CD14-positive monocyte (primary cell): Measurements from ENCODE around the gene RBFOX2. TPM values are rescaled to one million over a fixed set of nuclear protein-coding genes. Genes with fewer than 3 reads are reported as not detected.
"Not testable (repeated sequence)": the region's sequence is repeated elsewhere in the genome, so short reads cannot be mapped to it uniquely, and the experiment has no call there.

ENCODE experiments used
- DNase-seq, 3 donors: peaks; one replicate each; pipeline ENCODE4 v3.0.0-alpha.2; 2011 to 2022
- H2AFZ ChIP-seq: 2 replicates; pipeline ENCODE4 v1.6.0; 2012; ENCODE audit warnings: mild to moderate bottlenecking, low read depth, low read length, inconsistent platforms; ENCODE audit not compliant: insufficient read depth, poor library complexity, severe bottlenecking
- H3K27ac ChIP-seq, 2 donors: 1 replicate in 1 of 2; 2 replicates in 1 of 2; pipeline ENCODE4 v1.5.1; 2012 to 2013; ENCODE audit warnings: low read length in 2 of 2, control low read depth in 1 of 2, inconsistent platforms in 1 of 2, low read depth in 1 of 2, mild to moderate bottlenecking in 1 of 2
- H3K27me3 ChIP-seq, 2 donors: one replicate each; pipeline versions ENCODE4 v1.6.0 to v1.6.1; 2011 to 2013; ENCODE audit warnings: low read length in 2 of 2; ENCODE audit not compliant: control insufficient read depth in 2 of 2, insufficient read depth in 2 of 2
- H3K36me3 ChIP-seq, 2 donors: replicated peaks in 1 of 2; 1 replicate in 1 of 2; 2 replicates in 1 of 2; pipeline versions ENCODE4 v1.5.1 to v1.6.1; 2012 to 2013; ENCODE audit warnings: low read length in 2 of 2, control low read depth in 1 of 2, inconsistent platforms in 1 of 2, mild to moderate bottlenecking in 1 of 2; ENCODE audit not compliant: insufficient read depth in 2 of 2, control insufficient read depth in 1 of 2
- H3K4me1 ChIP-seq, 2 donors: 1 replicate in 1 of 2; 2 replicates in 1 of 2; pipeline versions ENCODE4 v1.5.1 to v1.6.1; 2012 to 2013; ENCODE audit warnings: low read length in 2 of 2, control low read depth in 1 of 2, inconsistent platforms in 1 of 2, mild to moderate bottlenecking in 1 of 2, moderate library complexity in 1 of 2; ENCODE audit not compliant: insufficient read depth in 2 of 2, control insufficient read depth in 1 of 2
- H3K4me2 ChIP-seq: replicated peaks from 2 replicates; pipeline ENCODE3; 2012; ENCODE audit warnings: low read length, moderate library complexity, mild to moderate bottlenecking; ENCODE audit not compliant: poor library complexity, severe bottlenecking; ENCODE audit errors: extremely low read depth
- H3K4me3 ChIP-seq, 3 experiments: fragments of 200-600 bp in 1 of 3; sonication (generic) in 1 of 3; replicated peaks in 1 of 3; 1 replicate in 2 of 3; 2 replicates in 1 of 3; pipeline ENCODE4 v1.5.1; 2011 to 2013; ENCODE audit warnings: low read length in 3 of 3, mild to moderate bottlenecking in 3 of 3, control low read depth in 2 of 3, low read depth in 2 of 3, inconsistent platforms in 1 of 3, moderate library complexity in 1 of 3
- H3K79me2 ChIP-seq: 2 replicates; pipeline ENCODE4 v1.6.0; 2012; ENCODE audit warnings: mild to moderate bottlenecking, control low read depth, inconsistent platforms, low read length, moderate library complexity; ENCODE audit not compliant: insufficient read depth
- H3K9ac ChIP-seq: 2 replicates; pipeline ENCODE4 v1.6.0; 2017; ENCODE audit warnings: low read length, mild to moderate bottlenecking; ENCODE audit not compliant: insufficient read depth, poor library complexity, severe bottlenecking
- H3K9me3 ChIP-seq, 2 donors: replicated peaks in 1 of 2; 1 replicate in 1 of 2; 2 replicates in 1 of 2; pipeline versions ENCODE4 v1.5.1 to v1.6.1; 2012 to 2013; ENCODE audit warnings: low read length in 2 of 2, control low read depth in 1 of 2; ENCODE audit not compliant: control insufficient read depth in 1 of 2, insufficient read depth in 1 of 2
- H4K20me1 ChIP-seq: 2 replicates; pipeline ENCODE4 v1.6.0; 2012; ENCODE audit warnings: mild to moderate bottlenecking, low read length, control low read depth, moderate library complexity; ENCODE audit not compliant: insufficient read depth
- H3K27ac Mint-ChIP-seq, 7 donors: one replicate each; pipeline ENCODE4 v1.8.0; 2020; ENCODE audit warnings: mild to moderate bottlenecking in 7 of 7, mixed read lengths in 7 of 7, moderate library complexity in 6 of 7, inconsistent platforms in 2 of 7
- H3K27me3 Mint-ChIP-seq, 3 donors: one replicate each; pipeline ENCODE4 v1.8.0; 2021 to 2022; ENCODE audit warnings: low read depth in 3 of 3, mild to moderate bottlenecking in 3 of 3, mixed read lengths in 3 of 3, moderate library complexity in 3 of 3, inconsistent platforms in 1 of 3
- H3K36me3 Mint-ChIP-seq, 2 donors: one replicate each; pipeline ENCODE4 v1.8.0; 2020; ENCODE audit warnings: mixed read lengths in 2 of 2, inconsistent platforms in 1 of 2, mild to moderate bottlenecking in 1 of 2
- H3K4me1 Mint-ChIP-seq: one replicate; pipeline ENCODE4 v1.8.0; 2020; ENCODE audit warnings: mild to moderate bottlenecking, mixed read lengths
- H3K4me3 Mint-ChIP-seq, 2 donors: one replicate each; pipeline ENCODE4 v1.8.0; 2020; ENCODE audit warnings: mild to moderate bottlenecking in 2 of 2, mixed read lengths in 2 of 2, moderate library complexity in 1 of 2
- H3K9me3 Mint-ChIP-seq, 7 donors: one replicate each; pipeline ENCODE4 v1.8.0; 2020 to 2022; ENCODE audit warnings: mixed read lengths in 7 of 7, mild to moderate bottlenecking in 6 of 7, moderate library complexity in 6 of 7, inconsistent platforms in 2 of 7
- CTCF ChIP-seq: fragments of 200-600 bp; IDR thresholded peaks from one replicate; pipeline ENCODE4 v1.8.0; 2022; ENCODE audit warnings: antibody characterized with exemption, mild to moderate bottlenecking
- WGBS: methylation state at CpG from one replicate; pipeline ENCODE4 v1.1.5; 2013; ENCODE audit warnings: missing lambda C conversion rate; ENCODE audit not compliant: insufficient coverage; 5-methylcytosine and 5-hydroxymethylcytosine counted together
- intact Hi-C, 2 donors: fragments of 100-400 bp; cut with micrococcal nuclease; formaldehyde crosslinking; loops; one replicate each; pipeline versions ENCODE4 v1.15.0 to v1.15.1; 2023
- polyA plus RNA-seq, 3 donors: library from polyadenylated mRNA; depleted of rRNA in 1 of 3; unstranded in 2 of 3; stranded (reverse) in 1 of 3; fragments of 300-500 nt in 2 of 3; fragments of >200 nt in 1 of 3; fragmentation: Illumina TruSeq in 2 of 3; gene quantifications; 1 replicate in 2 of 3; 2 replicates in 1 of 3; pipeline ENCODE4 v1.2.3, GENCODE V29; 2012 to 2021

RBFOX2 gene
- polyA plus RNA-seq, 3 donors, result not detected

- no peak overlapping the region for H3K4me2 ChIP-seq
- no peak for TF ChIP-seq CTCF
Observed at GRCh38 chr22:36049678-36049997, 21.0 kb upstream of the RBFOX2 start.

DNA sequence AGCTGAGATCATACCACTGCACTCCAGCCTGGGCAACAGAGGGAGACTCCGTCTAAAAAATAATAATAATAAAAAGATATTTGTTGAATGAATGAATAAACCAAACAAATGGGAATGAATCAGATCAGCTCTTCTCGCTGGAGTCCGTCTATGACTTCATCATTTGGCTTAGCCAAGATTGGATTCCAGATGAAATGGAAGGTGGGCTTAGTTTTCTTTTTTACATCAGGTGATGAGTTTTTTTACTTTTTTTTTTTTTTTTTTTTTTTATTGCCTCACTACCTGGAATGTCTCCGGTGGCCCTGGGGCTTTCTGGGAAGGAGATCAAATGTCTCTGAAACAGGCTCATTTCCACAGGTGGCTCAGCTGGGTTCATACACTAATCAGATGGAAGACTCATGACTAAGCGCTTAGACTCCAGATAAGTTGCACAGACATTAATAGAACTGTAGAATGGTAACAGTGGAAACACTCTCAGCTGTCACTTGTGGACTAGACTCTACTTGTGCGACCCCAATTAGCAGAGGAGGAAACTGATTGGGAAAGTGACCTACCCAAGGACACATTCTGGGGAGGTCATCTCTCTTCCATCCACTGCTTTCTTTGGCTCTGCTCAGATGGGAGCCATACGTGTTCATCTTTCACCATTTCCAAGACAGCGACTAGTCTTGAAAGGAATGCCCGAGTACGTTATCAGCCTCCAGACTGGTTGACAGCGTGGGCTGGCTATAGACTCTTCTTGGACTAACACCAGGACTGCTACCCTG is 20.5 kb upstream of the RBFOX2 start:
- Mint-ChIP-seq H3K9me3 (peaks cover 0 to 6% (median 1%) of the 10 kb centered on the region in 7 donors), H3K4me1 (no peaks in the 10 kb centered on the region), H3K36me3 (no peaks in the 10 kb centered on the region), H3K4me3 (peak overlapping the region in 1 of 2 donors; percentile 30), H3K27me3 (peaks cover 4 to 11% (median 11%) of the 10 kb centered on the region in 3 donors), H3K27ac (no peak overlapping the region)
- intact Hi-C loops, result no loop called here
- no peak for TF ChIP-seq CTCF
- no peak overlapping the region for H2AFZ ChIP-seq
- no peak overlapping the region for H3K27ac ChIP-seq
- no peaks in the 10 kb centered on the region for H4K20me1 ChIP-seq
- no peaks in the 10 kb centered on the region for H3K79me2 ChIP-seq
- no peak overlapping the region for H3K9ac ChIP-seq
- H3K4me1 ChIP-seq, result no peaks in the 10 kb centered on the region
- no peaks in the 10 kb centered on the region for H3K36me3 ChIP-seq
- H3K27me3 ChIP-seq, result no peaks in the 10 kb centered on the region
- no peak overlapping the region for H3K4me3 ChIP-seq
- no peak overlapping the region for H3K4me2 ChIP-seq
- 96% methylated on average over 5 of the region's 11 CpGs for WGBS
- no peak for DNase-seq
- no peaks in the 10 kb centered on the region for H3K9me3 ChIP-seq

More at GRCh38 chr22:36049678-36049997, 21.0 kb upstream of the RBFOX2 start:
- no peak for DNase-seq
- no peak overlapping the region for H3K27ac ChIP-seq
- H3K36me3 Mint-ChIP-seq, result no peaks in the 10 kb centered on the region
- no peaks in the 10 kb centered on the region for H3K4me1 ChIP-seq
- intact Hi-C loops, result no loop called here
- H3K27ac Mint-ChIP-seq, result no peak overlapping the region
- no peaks in the 10 kb centered on the region for H3K27me3 ChIP-seq
- no peaks in the 10 kb centered on the region for H3K4me1 Mint-ChIP-seq
- H3K79me2 ChIP-seq, result no peaks in the 10 kb centered on the region
- H3K4me3 Mint-ChIP-seq, result no peak overlapping the region
- no peaks in the 10 kb centered on the region for H3K36me3 ChIP-seq
- H4K20me1 ChIP-seq, result no peaks in the 10 kb centered on the region
- H3K9me3 ChIP-seq, result no peaks in the 10 kb centered on the region
- H3K9me3 Mint-ChIP-seq, result peaks cover 0 to 3% (median 1%) of the 10 kb centered on the region in 7 donors
- peaks cover 4 to 11% (median 11%) of the 10 kb centered on the region in 3 donors for H3K27me3 Mint-ChIP-seq
- H3K9ac ChIP-seq, result no peak overlapping the region
- no peak overlapping the region for H3K4me3 ChIP-seq
- H2AFZ ChIP-seq, result no peak overlapping the region
- 100% methylated on average over 1 of the region's 2 CpGs for WGBS

DNA sequence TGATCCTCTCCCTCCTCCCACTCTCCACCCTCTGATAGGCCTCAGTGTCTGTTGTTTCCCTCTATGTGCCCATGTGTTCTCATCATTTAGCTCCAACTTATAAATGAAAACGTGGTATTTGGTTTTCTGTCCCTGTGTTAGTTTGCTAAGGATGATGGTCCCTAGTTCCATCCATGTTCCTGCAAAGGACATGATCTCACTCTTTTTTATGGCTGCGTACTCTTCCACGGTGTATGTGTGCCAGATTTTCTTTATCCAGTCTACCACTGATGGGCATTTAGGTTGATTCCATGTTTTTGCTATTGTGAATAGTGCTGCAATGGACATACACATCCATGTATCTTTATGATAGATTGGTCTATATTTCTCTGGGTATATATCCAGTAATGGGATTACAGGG is 15.9 kb upstream of the RBFOX2 start:
- DNase-seq, H3K9ac ChIP-seq, H2AFZ ChIP-seq, H3K79me2 ChIP-seq, H3K9me3 ChIP-seq, intact Hi-C loops, H3K27me3 ChIP-seq, H3K36me3 ChIP-seq, H4K20me1 ChIP-seq, H3K4me3 Mint-ChIP-seq, H3K27me3 Mint-ChIP-seq, H3K4me2 ChIP-seq, H3K4me1 ChIP-seq, H3K36me3 Mint-ChIP-seq, H3K27ac ChIP-seq, H3K4me3 ChIP-seq, H3K4me1 Mint-ChIP-seq, H3K27ac Mint-ChIP-seq: not testable (repeated sequence)
- no CpG with 5 or more reads among the region's 3 CpGs for WGBS
- peaks cover 7 to 15% (median 8%) of the 10 kb centered on the region in 7 donors for H3K9me3 Mint-ChIP-seq
